Measurements from ENCODE around the gene MME.

- TF ChIP-seq, protein P1, sequence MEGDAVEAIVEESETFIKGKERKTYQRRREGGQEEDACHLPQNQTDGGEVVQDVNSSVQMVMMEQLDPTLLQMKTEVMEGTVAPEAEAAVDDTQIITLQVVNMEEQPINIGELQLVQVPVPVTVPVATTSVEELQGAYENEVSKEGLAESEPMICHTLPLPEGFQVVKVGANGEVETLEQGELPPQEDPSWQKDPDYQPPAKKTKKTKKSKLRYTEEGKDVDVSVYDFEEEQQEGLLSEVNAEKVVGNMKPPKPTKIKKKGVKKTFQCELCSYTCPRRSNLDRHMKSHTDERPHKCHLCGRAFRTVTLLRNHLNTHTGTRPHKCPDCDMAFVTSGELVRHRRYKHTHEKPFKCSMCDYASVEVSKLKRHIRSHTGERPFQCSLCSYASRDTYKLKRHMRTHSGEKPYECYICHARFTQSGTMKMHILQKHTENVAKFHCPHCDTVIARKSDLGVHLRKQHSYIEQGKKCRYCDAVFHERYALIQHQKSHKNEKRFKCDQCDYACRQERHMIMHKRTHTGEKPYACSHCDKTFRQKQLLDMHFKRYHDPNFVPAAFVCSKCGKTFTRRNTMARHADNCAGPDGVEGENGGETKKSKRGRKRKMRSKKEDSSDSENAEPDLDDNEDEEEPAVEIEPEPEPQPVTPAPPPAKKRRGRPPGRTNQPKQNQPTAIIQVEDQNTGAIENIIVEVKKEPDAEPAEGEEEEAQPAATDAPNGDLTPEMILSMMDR (IDR thresholded peaks at IDR 0.05): no peak
- no peak for TF ChIP-seq POLR2A (IDR thresholded peaks at IDR 0.05)
Observed at GRCh38 chr3:155079468-155079745, 712 bp upstream of the MME start.
